ENCODE data around the gene ACSM4. TPM values are rescaled to one million over a fixed set of nuclear protein-coding genes. Genes with fewer than 3 reads are reported as not detected.

ACSM4 gene
- total RNA-seq, 1 donor from 2014 or later, result not detected

GRCh38 chr12:7297865-7298264, 6.0 kb upstream of the ACSM4 start:
- DNase-seq (ENCODE audit: low spot score in 2 of 2, unreplicated experiment in 2 of 2), result no peak
- Mint-ChIP-seq H3K4me1 (no peaks in the 10 kb centered on the region), H3K36me3 (no peaks in the 10 kb centered on the region), H3K4me3 (no peak overlapping the region), H3K9me3 (no peaks in the 10 kb centered on the region), H3K27ac (no peak overlapping the region), H3K27me3 (ENCODE audit: low read depth) (peaks cover 33% of the 10 kb centered on the region)
- no peak for TF ChIP-seq CTCF (IDR thresholded peaks at IDR 0.05; ENCODE audit: unreplicated experiment)

GRCh38 chr12:7302266-7302986, 1.4 kb upstream of the ACSM4 start:
- Mint-ChIP-seq H3K4me3 (no peak overlapping the region), H3K36me3 (no peaks in the 10 kb centered on the region), H3K27me3 (ENCODE audit: low read depth) (peaks cover 36% of the 10 kb centered on the region), H3K27ac (no peak overlapping the region), H3K4me1 (no peaks in the 10 kb centered on the region), H3K9me3 (no peaks in the 10 kb centered on the region)
- no peak for DNase-seq (ENCODE audit: low spot score in 2 of 2, unreplicated experiment in 2 of 2)
- TF ChIP-seq CTCF (IDR thresholded peaks at IDR 0.05; ENCODE audit: unreplicated experiment), result no peak

GRCh38 chr12:7303230-7303629, 642 bp upstream of the ACSM4 start:
- Mint-ChIP-seq H3K36me3 (no peaks in the 10 kb centered on the region), H3K4me1 (no peaks in the 10 kb centered on the region), H3K4me3 (no peak overlapping the region), H3K9me3 (no peaks in the 10 kb centered on the region), H3K27me3 (ENCODE audit: low read depth) (peaks cover 32% of the 10 kb centered on the region), H3K27ac (no peak overlapping the region)
- no peak for TF ChIP-seq CTCF (IDR thresholded peaks at IDR 0.05; ENCODE audit: unreplicated experiment)
- DNase-seq (ENCODE audit: low spot score in 2 of 2, unreplicated experiment in 2 of 2), result no peak

- Mint-ChIP-seq H3K4me3 (no peak overlapping the region), H3K27me3 (ENCODE audit: low read depth) (peaks cover 32% of the 10 kb centered on the region), H3K4me1 (no peaks in the 10 kb centered on the region), H3K9me3 (no peaks in the 10 kb centered on the region), H3K36me3 (no peaks in the 10 kb centered on the region), H3K27ac (no peak overlapping the region)
- no peak for DNase-seq (ENCODE audit: low spot score in 2 of 2, unreplicated experiment in 2 of 2)
- no peak for TF ChIP-seq CTCF (IDR thresholded peaks at IDR 0.05; ENCODE audit: unreplicated experiment)
These were observed 584 bp downstream of the ACSM4 start for GRCh38 chr12:7304456-7304855.

- H3K36me3 Mint-ChIP-seq, result no peaks in the 10 kb centered on the region
- TF ChIP-seq CTCF (IDR thresholded peaks at IDR 0.05; ENCODE audit: unreplicated experiment), result no peak
- H3K27me3 Mint-ChIP-seq (ENCODE audit: low read depth), result peaks cover 16% of the 10 kb centered on the region
- DNase-seq (ENCODE audit: low spot score in 2 of 2, unreplicated experiment in 2 of 2), result no peak
- H3K27ac Mint-ChIP-seq, result no peak overlapping the region
- H3K4me1 Mint-ChIP-seq, result no peaks in the 10 kb centered on the region
- H3K4me3 Mint-ChIP-seq, result no peak overlapping the region
- H3K9me3 Mint-ChIP-seq, result no peaks in the 10 kb centered on the region
These were observed 6.2 kb downstream of the ACSM4 start for GRCh38 chr12:7310070-7310469.
